ENCODE measurements around the gene GNAQ.

Gene GNAQ

GRCh38 chr9:77935211-77935610 is 96.4 kb downstream of the GNAQ start:
- DNase-seq: no peak

GRCh38 chr9:77933976-77934375 is 97.6 kb downstream of the GNAQ start:
- no peak for DNase-seq

GRCh38 chr9:77933019-77933418 is 98.6 kb downstream of the GNAQ start:
- no peak for DNase-seq

GRCh38 chr9:77929942-77930341 is 101.7 kb downstream of the GNAQ start:
- DNase-seq: no peak

GRCh38 chr9:77927265-77927664 is 104.3 kb downstream of the GNAQ start:
- no peak for DNase-seq

- DNase-seq: no peak
These were observed 105.2 kb downstream of the GNAQ start for GRCh38 chr9:77926371-77926878.

GRCh38 chr9:77922591-77922990 is 109.0 kb downstream of the GNAQ start:
- DNase-seq: no peak

- no peak for DNase-seq
These were observed 113.8 kb downstream of the GNAQ start for GRCh38 chr9:77917800-77918199.

- DNase-seq: no peak
These were observed 114.8 kb downstream of the GNAQ start for GRCh38 chr9:77916820-77917219.

GRCh38 chr9:77916410-77916819 is 115.2 kb downstream of the GNAQ start:
- DNase-seq: no peak

- no peak for DNase-seq
These were observed 115.9 kb downstream of the GNAQ start for GRCh38 chr9:77915744-77916143.

- DNase-seq: no peak
These were observed 118.5 kb downstream of the GNAQ start for GRCh38 chr9:77912895-77913693.

GRCh38 chr9:77911928-77912327 is 119.7 kb downstream of the GNAQ start:
- DNase-seq: no peak

GRCh38 chr9:77910194-77910621 is 121.4 kb downstream of the GNAQ start:
- DNase-seq: peak; percentile 51

GRCh38 chr9:77909306-77909705 is 122.3 kb downstream of the GNAQ start:
- peak; percentile 92 for DNase-seq

- no peak for DNase-seq
These were observed 123.3 kb downstream of the GNAQ start for GRCh38 chr9:77908293-77908692.

GRCh38 chr9:77907585-77907984 is 124.0 kb downstream of the GNAQ start:
- DNase-seq: no peak

GRCh38 chr9:77906991-77907390 is 124.6 kb downstream of the GNAQ start:
- no peak for DNase-seq

- DNase-seq: no peak
These were observed 127.8 kb downstream of the GNAQ start for GRCh38 chr9:77903666-77904285.

GRCh38 chr9:77901771-77902170 is 129.8 kb downstream of the GNAQ start:
- no peak for DNase-seq

- DNase-seq: no peak
These were observed 130.6 kb downstream of the GNAQ start for GRCh38 chr9:77901018-77901417.

GRCh38 chr9:77899679-77900354 is 131.8 kb downstream of the GNAQ start:
- DNase-seq: no peak

GRCh38 chr9:77898864-77899263 is 132.7 kb downstream of the GNAQ start:
- no peak for DNase-seq
